ENCODE results near the gene RALB.

GRCh38 chr2:120224735-120225548, 27.7 kb upstream of the RALB start:
- TF ChIP-seq CTCF (IDR thresholded peaks at IDR 0.05) (no peak), ZFX (IDR thresholded peaks at IDR 0.05; ENCODE audit: borderline replicate concordance) (no peak)
